ENCODE measurements around the gene PARD3.

The PARD3 gene

DNA sequence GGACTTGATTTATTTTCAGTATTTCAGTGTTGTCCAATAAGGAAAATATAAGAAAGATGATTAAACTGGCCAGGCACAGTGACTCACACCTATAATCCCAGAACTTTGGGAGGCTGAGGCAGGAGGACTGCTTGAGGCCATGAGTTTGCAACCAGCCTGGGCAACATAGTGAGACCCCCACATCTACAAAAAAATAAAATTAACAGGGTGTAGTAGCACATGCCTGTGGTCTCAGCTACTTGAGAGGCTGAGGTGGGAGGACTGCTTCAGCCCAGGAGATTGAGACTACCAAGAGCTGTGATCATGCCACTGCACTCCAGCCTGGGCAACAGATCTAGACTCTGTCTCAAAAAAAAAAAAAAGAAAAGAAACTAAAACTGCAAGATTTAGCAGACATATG lies 138.0 kb downstream of the PARD3 start:
- H3K79me2 ChIP-seq (ENCODE audit: control insufficient read depth, low read length), result no peaks in the 10 kb centered on the region
- no peak overlapping the region for H3K4me2 ChIP-seq (ENCODE audit: low read length)
- no peak for TF ChIP-seq EZH2phosphoT487 (IDR thresholded peaks at IDR 0.05; ENCODE audit: borderline replicate concordance, low read length)
- TF ChIP-seq, protein P1, sequence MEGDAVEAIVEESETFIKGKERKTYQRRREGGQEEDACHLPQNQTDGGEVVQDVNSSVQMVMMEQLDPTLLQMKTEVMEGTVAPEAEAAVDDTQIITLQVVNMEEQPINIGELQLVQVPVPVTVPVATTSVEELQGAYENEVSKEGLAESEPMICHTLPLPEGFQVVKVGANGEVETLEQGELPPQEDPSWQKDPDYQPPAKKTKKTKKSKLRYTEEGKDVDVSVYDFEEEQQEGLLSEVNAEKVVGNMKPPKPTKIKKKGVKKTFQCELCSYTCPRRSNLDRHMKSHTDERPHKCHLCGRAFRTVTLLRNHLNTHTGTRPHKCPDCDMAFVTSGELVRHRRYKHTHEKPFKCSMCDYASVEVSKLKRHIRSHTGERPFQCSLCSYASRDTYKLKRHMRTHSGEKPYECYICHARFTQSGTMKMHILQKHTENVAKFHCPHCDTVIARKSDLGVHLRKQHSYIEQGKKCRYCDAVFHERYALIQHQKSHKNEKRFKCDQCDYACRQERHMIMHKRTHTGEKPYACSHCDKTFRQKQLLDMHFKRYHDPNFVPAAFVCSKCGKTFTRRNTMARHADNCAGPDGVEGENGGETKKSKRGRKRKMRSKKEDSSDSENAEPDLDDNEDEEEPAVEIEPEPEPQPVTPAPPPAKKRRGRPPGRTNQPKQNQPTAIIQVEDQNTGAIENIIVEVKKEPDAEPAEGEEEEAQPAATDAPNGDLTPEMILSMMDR (IDR thresholded peaks at IDR 0.05; ENCODE audit: low read depth, low read length, poor library complexity, severe bottlenecking), result no peak
- H3K9me2 ChIP-seq (replicated peaks; ENCODE audit: control insufficient read depth, low read length), result no peaks in the 10 kb centered on the region; the same call in 1 of the 2 replicates
- no peak overlapping the region for H3K4me3 ChIP-seq (ENCODE audit: low read length)
- no peaks in the 10 kb centered on the region for H3K27me3 ChIP-seq (ENCODE audit: control insufficient read depth, low read length)
- no peaks in the 10 kb centered on the region for H4K20me1 ChIP-seq (ENCODE audit: control insufficient read depth, insufficient read depth, low read depth, low read length)
- no peaks in the 10 kb centered on the region for H3K4me1 ChIP-seq (ENCODE audit: control insufficient read depth, low read length)
- H3F3A ChIP-seq (ENCODE audit: control insufficient read depth, insufficient read depth), result no peaks in the 10 kb centered on the region
- no peaks in the 10 kb centered on the region for H3K36me3 ChIP-seq (ENCODE audit: control insufficient read depth, low read length)
- H3K27ac ChIP-seq (ENCODE audit: low read depth, low read length), result no peak overlapping the region
- no peaks in the 10 kb centered on the region for H3K9me3 ChIP-seq (ENCODE audit: control insufficient read depth, insufficient read depth, low read length)

DNA sequence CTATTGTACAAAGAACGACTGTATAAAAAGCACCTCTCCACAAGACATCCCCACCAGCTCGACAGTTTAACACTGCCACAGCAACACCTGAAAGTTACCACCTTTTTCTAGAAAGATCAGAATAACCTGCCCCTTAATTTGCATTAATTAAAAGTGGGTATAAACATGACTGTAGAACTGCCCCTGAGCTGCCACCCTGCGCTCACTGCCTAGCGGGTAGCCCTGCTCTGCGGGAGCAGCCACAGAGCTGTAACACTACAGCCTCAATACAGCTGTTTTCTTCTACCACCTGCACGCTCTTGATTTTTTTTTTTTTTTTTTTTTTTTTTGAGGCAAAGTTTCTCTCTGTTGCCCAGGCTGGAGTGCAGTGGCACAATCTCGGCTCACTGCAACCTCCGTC lies 140.9 kb downstream of the PARD3 start:
- no peak overlapping the region for H3K27ac ChIP-seq (ENCODE audit: low read depth, low read length)
- H3K4me1 ChIP-seq (ENCODE audit: control insufficient read depth, low read length), result no peaks in the 10 kb centered on the region
- no peak overlapping the region for H3K4me2 ChIP-seq (ENCODE audit: low read length)
- H3K9me2 ChIP-seq (replicated peaks; ENCODE audit: control insufficient read depth, low read length), result no peaks in the 10 kb centered on the region; the same call in 1 of the 2 replicates
- H3K79me2 ChIP-seq (ENCODE audit: control insufficient read depth, low read length), result no peaks in the 10 kb centered on the region
- H3K36me3 ChIP-seq (ENCODE audit: control insufficient read depth, low read length), result no peaks in the 10 kb centered on the region
- no peaks in the 10 kb centered on the region for H3F3A ChIP-seq (ENCODE audit: control insufficient read depth, insufficient read depth)
- TF ChIP-seq EZH2phosphoT487 (IDR thresholded peaks at IDR 0.05; ENCODE audit: borderline replicate concordance, low read length), result no peak
- TF ChIP-seq, protein P1 (IDR thresholded peaks at IDR 0.05; ENCODE audit: low read depth, low read length, poor library complexity, severe bottlenecking), result no peak
- H3K27me3 ChIP-seq (ENCODE audit: control insufficient read depth, low read length), result no peaks in the 10 kb centered on the region
- H3K4me3 ChIP-seq (ENCODE audit: low read length), result no peak overlapping the region
- H3K9me3 ChIP-seq (ENCODE audit: control insufficient read depth, insufficient read depth, low read length), result no peaks in the 10 kb centered on the region
- no peaks in the 10 kb centered on the region for H4K20me1 ChIP-seq (ENCODE audit: control insufficient read depth, insufficient read depth, low read depth, low read length)

DNA sequence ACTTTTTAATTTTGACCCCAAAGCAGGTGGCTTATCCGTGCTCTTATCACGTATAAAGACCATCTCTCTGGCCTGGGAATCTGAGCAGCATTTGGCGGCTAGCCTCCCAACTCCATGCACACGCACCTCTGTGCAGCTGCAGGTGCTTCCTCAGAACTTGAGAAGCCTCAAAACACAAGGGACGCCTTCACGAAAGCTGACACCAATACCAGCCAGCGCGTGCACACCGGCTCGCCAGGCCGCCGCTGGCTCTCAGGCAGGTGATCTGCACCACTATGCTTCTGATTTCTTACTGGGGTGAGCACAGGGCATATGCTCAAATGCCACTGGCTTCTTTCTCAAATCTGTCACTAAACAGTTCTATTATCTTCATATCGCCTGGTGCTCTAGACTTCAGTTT lies 145.0 kb downstream of the PARD3 start:
- no peaks in the 10 kb centered on the region for H3K79me2 ChIP-seq (ENCODE audit: control insufficient read depth, low read length)
- no peak for TF ChIP-seq EZH2phosphoT487 (IDR thresholded peaks at IDR 0.05; ENCODE audit: borderline replicate concordance, low read length)
- H4K20me1 ChIP-seq (ENCODE audit: control insufficient read depth, insufficient read depth, low read depth, low read length), result no peaks in the 10 kb centered on the region; the same call in 1 of the 2 replicates
- H3K4me2 ChIP-seq (ENCODE audit: low read length), result no peak overlapping the region
- no peaks in the 10 kb centered on the region for H3K36me3 ChIP-seq (ENCODE audit: control insufficient read depth, low read length)
- no peaks in the 10 kb centered on the region for H3K9me2 ChIP-seq (replicated peaks; ENCODE audit: control insufficient read depth, low read length)
- no peak overlapping the region for H3K27ac ChIP-seq (ENCODE audit: low read depth, low read length)
- no peaks in the 10 kb centered on the region for H3K4me1 ChIP-seq (ENCODE audit: control insufficient read depth, low read length)
- H3F3A ChIP-seq (ENCODE audit: control insufficient read depth, insufficient read depth), result no peaks in the 10 kb centered on the region
- no peaks in the 10 kb centered on the region for H3K9me3 ChIP-seq (ENCODE audit: control insufficient read depth, insufficient read depth, low read length)
- no peaks in the 10 kb centered on the region for H3K27me3 ChIP-seq (ENCODE audit: control insufficient read depth, low read length)
- H3K4me3 ChIP-seq (ENCODE audit: low read length), result no peak overlapping the region

DNA sequence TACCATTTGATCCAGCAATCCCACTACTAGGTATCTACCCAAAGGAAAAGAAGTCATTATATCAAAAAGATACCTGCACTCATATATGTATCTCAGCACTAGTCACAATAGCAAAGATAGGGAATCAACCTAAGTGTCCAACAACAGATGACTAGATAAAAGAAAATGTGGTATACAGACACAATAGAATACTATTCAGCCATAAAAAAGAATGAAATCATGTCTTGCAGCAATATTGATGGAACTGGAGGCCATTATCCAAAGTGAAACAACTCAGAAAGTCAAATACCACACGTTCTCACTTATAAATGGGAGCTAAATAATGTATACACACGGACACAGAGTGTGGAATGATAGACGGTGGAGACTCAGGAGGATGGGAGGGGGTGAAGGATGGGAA lies 146.0 kb downstream of the PARD3 start:
- Histone ChIP-seq H3K9me3 (ENCODE audit: control insufficient read depth, insufficient read depth, low read length) (no peaks in the 10 kb centered on the region), H3F3A (ENCODE audit: control insufficient read depth, insufficient read depth) (no peaks in the 10 kb centered on the region), H3K27me3 (ENCODE audit: control insufficient read depth, low read length) (no peaks in the 10 kb centered on the region), H3K9me2 (replicated peaks; ENCODE audit: control insufficient read depth, low read length) (no peaks in the 10 kb centered on the region), H3K4me2 (ENCODE audit: low read length) (no peak overlapping the region), H3K27ac (ENCODE audit: low read depth, low read length) (no peak overlapping the region), H3K79me2 (ENCODE audit: control insufficient read depth, low read length) (no peaks in the 10 kb centered on the region), H3K4me1 (ENCODE audit: control insufficient read depth, low read length) (no peaks in the 10 kb centered on the region), H4K20me1 (ENCODE audit: control insufficient read depth, insufficient read depth, low read depth, low read length) (no peaks in the 10 kb centered on the region; the same call in 1 of the 2 replicates), H3K36me3 (ENCODE audit: control insufficient read depth, low read length) (no peaks in the 10 kb centered on the region), H3K4me3 (ENCODE audit: low read length) (no peak overlapping the region)
- TF ChIP-seq, protein P1 (IDR thresholded peaks at IDR 0.05; ENCODE audit: low read depth, low read length, poor library complexity, severe bottlenecking), result no peak
- no peak for TF ChIP-seq EZH2phosphoT487 (IDR thresholded peaks at IDR 0.05; ENCODE audit: borderline replicate concordance, low read length)
